Activated CD4-positive, alpha-beta T cell treated with anti-CD3 and anti-CD28 coated beads for 48 hours (primary cell): ENCODE data around the gene LCN1.
"Not testable (repeated sequence)": the region's sequence is repeated elsewhere in the genome, so short reads cannot be mapped to it uniquely, and the experiment has no call there.

Experiments
- DNase-seq: peaks from one replicate; pipeline ENCODE4 v3.0.0-alpha.2; 2020

The LCN1 gene

DNA sequence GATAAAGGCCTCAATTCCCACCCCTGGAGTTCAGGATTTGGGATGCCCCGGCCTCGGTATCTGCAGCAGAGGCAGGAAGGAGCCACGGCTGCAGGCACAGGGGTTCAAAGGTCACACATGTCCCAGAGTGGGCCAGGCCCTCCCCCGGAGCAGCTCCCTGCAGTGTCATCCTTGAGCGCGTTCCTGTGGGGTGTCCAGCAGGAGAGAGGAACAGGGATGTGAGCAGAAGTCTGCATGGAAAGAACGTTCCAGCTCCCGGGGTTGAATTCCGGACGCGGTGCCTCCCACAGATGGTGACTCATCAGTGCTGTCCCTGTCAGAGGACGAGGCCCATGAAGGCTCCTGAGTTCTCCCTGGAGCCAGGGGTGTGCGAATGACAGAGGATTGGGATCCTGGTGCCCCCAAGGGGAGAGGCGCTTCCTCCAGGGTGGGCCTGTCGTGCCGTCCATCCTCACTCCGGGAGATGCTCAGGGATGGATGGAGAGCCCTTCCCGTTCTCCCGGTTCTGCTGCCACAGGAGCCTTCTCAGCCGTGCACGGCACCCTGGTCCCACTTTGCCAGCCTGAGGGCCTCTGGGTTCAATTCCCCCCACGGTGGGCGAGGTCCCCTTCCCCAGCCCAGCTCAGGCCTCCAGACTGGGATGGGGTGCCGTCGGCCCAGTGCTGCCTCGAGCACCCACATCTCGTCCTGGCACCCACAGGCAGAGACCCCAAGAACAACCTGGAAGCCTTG, 3.1 kb downstream of the LCN1 start:
- no peak for DNase-seq

DNA sequence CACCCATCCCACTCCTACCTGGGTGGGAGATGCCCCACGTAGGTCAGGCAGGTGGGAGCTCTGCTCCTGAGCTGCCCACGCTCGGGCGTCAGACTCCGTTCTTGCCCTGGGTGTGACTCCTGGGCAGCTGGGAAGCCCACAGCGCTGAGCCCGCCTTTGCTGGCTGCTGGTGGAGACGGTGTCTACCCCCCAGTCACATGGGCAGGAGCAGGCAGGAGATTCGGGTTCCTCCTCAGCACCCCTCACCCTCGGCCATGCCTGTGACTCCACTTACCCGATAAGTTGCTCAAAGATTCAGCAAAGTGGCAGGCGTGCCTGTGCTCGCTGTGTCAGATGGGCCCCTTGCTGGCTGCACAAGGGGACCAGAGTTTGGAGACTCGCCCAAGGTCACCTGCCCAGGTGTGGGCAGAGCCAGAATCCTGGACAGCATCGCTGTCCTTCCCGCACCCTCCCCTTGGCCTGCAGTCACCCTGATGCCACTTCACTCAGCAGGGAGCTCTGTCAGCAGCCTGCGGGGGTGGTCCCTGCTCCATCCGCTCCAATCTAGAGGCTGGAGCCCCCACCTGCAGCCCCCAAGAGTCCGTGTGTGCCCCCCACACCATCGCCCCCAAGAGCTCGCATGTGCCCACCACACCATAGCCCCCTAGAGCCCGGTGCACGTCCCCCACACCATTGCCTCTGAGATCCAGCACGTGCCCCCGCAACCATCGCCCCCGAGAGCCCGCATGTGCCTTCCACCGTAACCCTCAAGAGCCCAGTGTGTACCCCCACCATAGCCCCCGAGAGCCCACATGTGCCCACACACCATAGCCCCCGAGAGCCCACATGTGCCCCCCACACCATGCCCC, 4.2 kb downstream of the LCN1 start:
- DNase-seq, result no peak

DNA sequence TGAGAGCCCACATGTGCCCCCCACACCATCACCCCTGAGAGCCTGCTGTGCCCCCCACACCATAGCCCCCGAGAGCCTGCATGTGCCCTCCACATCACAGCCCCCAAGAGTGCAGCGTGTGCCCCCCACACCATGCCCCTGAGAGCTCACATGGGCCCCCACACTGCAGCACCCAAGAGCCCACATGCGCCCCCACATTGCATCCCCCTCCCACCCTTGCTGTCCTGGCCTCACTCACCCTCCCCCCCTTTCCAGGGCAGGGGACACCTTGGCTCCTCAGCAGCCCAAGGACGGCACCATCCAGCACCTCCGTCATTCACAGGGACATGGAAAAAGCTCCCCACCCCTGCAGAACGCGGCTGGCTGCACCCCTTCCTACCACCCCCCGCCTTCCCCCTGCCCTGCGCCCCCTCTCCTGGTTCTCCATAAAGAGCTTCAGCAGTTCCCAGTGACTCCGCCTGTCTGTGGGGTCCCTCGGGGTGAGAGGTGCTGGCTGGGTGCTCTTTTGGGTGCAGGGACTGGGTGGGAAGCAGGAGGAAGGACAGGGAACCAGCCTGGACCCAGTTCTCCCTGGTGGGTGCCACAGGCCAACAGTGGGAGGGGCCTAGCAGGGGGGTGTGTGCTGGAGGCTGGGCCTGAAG, 5.0 kb downstream of the LCN1 start:
- no peak for DNase-seq

DNA sequence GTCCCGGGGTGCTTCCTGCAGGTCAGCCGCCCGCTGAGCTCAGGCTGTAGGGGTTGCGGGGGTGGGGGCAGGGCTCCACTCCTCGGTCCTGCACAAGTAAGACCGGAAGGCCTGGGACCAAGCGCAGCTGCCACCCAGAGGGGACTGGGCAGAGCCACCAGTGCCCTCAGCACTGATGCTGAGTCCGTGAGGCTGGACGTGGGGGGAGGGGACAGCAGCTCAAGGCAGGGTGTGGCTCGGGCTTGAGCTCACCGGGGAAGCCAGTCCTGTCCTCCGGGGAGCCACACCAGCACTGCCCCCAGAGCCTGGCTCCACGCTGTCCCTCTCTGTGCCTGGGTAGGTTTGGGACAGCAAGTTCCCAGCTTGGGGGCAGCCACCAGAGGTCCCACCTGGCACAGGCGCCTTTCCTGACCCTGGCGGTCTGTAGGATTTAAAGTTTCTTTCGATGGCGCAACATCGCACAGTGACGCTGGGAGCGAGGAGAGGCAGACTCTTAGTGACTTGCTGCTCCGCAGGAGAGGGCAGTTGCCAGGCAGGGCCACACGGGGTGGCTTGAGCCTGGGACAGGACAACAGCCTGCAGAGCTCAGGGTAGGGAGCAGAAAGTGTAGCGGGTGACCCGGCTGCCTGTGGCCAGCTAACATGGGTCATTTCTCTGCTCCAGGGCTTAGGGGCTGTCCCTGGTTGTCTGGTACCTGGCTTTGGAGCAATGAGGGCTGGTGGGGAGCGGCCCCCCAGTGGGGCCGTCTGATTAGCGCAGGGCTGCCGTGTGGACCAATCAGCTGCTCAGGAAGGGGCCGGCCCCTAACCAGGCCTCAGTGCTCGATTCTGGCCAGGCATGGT, 5.7 kb downstream of the LCN1 start:
- no peak for DNase-seq

DNA sequence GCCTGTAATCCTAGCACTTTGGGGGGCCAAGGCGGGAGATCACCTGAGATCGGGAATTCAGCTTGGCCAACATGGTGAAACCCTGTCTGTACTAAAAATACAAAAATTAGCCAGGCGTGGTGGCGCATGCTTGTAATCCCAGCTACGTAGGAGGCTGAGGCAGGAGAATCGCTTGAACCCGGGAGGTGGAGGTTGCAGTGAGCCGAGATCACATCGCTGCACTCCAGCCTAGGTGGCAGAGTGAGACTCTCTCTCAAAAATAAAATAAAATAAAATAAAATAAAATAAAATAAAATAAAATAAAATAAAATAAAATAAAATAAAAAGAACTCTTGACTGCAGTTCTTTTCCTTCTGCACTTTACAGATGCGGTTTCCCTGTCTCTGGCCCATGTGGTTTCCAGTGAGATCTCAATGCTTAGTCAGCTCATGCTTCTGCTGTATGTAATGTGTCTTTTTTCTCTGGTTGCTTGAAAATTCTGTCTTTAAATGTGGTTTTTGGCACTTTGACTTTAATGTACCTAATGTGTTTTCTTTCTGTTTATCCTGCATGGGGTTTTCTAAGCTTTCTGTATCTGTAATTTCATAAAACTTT, 7.7 kb downstream of the LCN1 start:
- not testable (repeated sequence) for DNase-seq

DNA sequence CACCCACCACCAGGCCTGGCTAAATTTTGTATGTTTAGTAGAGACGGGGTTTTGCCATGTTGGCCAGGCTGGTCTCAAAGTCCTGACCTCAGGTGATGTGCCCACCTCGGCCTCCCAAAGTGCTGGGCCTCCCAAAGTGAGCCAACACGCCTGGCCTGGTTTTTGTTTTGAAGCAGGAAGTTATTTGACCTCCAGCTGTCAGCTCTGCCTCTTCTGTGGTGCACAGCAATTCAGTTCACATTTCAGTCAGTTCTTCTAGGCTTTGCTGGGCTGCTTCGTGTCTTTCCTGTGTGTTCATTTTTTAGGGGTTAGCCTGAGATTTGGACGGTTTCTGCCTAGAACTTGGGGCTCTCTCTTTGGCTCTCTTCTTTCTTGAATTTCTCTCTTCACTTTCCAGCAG, 8.9 kb downstream of the LCN1 start:
- no peak for DNase-seq

DNA sequence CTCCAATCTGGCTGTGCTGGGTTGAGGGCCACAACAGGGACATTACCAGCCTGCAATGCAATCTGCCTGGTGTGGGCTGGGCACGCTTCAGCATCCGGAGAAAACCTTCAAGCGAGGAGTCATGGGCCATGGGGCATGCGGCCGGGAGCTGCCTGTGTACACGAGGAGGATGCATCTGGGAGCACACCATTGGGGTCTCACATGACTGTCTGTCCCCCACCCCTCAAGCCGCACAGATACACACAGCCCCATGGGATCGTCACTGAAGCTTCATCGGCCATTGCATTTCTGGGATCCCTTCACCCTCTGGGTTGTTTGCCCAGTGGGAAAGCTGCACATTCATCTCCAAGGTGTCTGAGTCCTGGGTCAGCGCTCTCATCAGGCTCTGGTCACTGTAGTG, 9.9 kb downstream of the LCN1 start:
- no peak for DNase-seq

DNA sequence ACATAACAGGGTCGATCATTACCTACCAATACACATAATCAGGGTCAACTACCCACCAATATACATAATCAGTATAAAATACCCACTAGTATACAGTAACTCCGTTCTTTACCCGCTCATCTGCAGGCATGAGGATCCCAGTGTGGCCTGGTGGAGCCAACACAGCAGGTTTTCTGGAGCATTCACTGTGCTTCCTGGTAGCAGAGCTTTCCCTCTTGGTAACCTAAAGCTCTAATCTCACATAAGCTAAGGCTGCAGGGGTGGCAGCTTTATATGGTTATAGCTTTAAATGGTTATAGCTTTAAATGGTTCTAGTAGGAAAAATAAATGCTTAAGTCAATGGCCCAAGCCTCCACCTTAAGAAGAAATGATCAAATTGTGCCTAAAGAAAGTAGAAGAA, 11.9 kb downstream of the LCN1 start:
- no peak for DNase-seq

DNA sequence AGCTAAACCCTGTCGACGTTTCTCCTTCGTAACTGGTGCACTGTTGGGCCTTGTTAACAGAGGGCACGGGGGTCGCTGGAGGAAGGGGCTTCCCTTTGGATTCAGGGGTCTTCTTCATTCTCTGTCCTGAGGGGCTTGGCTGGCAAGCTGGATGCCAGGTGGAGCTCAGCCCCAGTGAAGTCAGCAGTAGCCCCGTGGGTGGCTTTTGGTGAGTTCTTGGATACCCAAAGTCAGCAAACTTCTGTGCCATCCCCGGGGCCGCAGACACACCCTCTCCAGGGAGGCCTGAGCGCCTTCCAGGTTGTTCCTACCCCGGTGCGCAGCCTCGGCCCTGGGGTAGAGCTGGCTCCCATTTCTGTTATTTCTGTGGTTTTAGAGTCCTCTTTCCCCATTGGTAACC, 12.4 kb downstream of the LCN1 start:
- no peak for DNase-seq

DNA sequence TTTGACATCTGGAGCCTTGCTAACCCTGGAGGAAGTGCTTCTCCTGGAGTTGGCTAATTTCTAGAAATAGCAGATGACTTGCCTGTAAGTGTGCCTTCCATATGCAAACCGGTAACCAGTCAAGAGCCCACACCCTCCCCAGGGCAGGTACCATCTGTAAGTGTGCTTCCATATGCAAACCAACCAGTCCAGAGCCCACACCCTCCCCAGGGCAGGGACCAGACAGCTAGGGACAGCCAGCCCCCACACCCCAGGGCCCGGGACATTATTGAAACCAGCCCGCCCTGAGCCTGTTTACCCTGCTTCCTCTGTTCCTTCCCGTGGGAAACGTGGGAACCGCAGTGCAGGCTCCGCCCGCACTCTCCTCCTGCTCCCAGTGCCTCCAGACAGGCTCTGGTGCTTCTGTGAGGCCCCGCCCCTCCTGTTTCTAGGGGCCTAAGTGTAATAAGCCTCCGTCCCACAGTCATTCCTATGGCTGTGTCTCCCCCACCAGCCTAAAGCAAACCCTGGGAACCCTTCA, 13.0 kb downstream of the LCN1 start:
- not testable (repeated sequence) for DNase-seq

DNA sequence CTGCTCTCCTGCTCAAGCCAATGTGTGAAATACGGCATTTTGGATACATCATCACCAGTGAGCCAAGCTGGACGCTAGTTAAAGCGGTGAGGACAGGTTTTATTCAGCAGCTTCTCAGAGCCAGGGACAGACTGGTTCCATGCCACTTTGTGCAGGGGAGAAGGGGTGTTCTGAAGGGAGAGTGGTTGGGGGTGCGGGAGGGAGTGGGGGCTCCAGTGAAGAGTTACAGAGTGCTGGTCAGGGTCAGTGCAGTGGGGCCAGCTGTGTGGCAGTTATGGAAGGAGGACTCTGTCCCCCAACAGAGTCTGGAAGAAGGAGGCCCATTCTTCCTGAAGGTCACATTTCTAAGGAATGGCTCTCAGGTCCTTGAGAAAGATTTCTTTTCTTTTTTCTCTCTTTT, 13.6 kb downstream of the LCN1 start:
- DNase-seq, result not testable (repeated sequence)

DNA sequence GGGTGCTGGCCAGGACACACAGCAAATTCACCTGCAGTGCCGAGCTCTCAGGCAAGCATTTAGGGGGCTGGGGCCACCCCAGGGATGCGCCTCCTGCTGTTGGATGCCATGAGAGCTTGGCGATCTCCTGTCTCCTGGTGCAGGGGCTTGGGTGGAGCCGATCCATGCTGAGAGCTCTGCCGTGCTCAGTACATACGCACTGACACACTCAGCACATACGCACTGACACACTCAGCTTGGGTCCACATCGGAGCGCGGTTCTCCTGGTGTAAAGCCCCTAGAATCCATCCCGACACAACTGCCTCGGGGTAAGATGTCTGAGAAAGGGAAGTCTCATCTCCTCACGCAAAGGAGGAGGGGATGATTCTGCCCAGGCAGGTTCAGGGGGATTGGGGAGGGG, 14.4 kb downstream of the LCN1 start:
- not testable (repeated sequence) for DNase-seq

DNA sequence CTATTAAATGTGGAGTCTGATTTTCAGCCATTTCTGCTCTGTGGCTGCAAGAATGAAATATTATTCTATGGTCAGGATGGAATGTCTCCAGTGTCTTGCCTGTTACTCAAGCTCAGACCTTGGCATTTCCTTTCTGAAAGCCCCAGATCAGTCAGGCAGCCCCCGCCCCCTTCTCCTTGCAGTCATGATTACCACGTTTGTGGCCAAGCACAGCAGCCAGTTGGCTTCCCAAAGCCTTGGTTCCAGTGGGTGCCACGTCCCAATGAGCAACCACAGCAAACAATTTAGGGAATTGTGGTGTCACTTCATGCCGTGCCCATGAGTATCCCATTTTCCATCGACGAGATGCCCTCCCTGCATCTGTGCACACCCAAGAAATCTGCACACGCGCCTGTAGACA, 15.0 kb downstream of the LCN1 start:
- DNase-seq, result no peak

DNA sequence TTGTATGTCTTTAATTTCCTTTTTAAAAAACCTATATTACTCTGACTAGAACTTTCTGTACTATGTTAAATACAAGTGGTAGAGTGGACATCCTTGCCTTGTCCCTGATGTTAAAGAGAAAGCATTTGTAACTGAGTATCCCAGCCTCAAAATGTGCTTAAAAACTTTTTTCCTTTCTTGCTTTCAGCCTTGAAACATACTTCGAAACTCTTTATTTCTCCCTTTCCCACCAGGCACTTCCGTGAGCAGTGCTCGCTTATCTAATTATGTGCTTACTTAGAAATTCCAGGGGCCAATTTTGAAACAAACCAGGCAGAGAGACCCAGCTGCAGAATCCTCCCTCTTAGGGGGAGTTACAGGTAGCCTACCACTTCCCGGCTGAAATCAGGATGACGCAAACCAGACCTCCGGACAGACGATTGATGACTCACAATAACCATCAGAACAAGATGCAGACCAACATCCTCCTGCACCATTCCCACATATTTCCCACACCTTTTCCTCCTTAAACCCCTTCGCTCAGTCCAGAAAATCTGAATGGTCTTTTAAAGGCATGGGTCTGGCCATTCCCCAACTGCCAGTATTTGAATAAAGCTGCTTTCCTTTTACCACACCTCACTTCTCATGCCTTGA, 22.1 kb downstream of the LCN1 start:
- not testable (repeated sequence) for DNase-seq

DNA sequence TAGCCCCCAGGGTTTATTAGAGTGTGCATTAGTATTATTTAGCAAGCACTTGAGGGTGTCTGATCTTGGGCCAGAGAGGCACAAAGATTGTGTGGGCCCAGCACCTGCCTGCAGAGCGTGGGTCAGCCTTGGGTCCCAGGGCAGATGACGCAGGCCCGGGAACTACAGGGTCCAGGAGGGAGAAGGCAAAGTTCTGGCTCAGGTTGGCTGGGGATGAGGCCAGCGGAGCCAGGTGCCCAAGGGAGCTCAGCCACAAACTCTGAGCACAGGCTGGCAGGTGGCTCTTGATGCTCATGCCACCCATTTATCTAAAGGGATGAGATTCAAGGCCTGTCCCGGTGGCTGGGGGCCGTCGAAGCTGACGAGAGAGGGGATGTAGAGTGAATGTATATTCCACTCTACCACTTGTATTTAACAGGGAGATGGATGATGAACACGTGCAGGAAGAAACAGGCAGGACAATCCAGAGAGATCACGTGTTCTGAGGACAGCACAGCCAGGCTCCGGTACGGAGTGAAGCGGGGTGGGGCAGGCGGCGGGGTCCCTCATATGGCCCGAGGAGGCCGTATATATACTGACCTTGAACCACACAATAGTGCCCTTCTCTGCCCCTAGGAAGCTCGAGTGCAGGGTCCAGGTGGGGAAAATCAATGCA, 23.9 kb downstream of the LCN1 start:
- DNase-seq, result no peak

DNA sequence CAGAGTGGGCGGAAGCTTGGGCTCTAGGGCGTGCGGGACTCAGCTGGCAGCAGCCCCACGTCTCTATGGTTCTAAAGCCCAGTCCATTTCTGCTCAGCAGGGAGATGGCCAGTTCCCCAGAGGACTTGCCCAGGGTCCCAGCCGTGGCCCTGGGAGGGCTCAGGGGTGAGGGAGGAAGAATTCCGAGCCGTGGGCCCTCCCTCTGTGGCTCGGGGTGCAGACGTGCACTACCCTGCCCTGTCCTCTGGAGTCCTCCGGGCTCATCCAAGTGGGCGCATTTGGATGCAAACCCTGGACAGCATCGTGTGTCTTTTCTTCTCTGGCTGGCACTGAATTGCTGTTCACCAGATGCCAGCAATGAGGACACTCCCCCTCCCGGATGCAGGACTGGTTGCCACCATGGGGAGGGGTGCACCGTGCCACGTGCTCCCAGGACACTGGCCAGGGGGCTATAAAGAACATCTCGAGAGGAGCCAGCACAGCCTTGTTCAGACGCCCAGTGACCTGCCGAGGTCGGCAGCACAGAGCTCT, 24.5 kb downstream of the LCN1 start, which contains the start of gene OBP2A:
OBP2A (plus strand) TSS at position 481 of the 531 bp plus-strand sequence. CDS start 55 bp downstream, outside the sequence.
- not testable (repeated sequence) for DNase-seq

DNA sequence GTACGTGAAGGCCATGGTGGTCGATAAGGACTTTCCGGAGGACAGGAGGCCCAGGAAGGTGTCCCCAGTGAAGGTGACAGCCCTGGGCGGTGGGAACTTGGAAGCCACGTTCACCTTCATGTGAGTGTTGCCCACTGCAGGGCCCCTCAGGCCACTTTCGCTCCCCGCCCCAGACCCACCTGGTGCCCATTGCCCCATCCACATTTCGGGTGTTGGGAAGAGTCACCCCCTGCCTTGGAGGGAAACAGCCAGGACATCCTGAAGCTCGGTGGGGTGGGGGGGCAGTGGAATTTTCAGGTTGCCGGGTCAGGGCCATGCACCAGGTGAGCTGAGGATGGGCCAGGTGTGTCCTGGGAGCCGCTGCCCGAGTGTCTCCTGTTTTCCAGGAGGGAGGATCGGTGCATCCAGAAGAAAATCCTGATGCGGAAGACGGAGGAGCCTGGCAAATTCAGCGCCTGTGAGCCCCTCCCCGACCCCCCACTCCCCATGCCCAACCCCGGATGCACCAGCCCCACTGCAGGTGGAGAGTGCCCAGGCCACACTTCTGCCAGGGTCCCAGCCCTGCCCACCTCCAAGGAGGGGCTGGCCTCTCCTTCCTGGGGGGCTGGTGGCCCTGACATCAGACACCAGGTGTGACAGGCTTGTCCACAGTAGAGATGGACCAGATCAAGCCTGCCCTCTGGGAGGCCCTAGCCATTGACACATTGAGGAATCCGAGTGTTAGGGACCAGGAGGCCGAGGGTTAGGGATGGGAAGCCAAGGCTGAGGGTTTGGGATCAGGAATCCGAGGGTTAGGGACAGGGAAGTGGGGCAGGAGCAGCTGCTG, 25.8 kb downstream of the LCN1 start:
- not testable (repeated sequence) for DNase-seq

DNA sequence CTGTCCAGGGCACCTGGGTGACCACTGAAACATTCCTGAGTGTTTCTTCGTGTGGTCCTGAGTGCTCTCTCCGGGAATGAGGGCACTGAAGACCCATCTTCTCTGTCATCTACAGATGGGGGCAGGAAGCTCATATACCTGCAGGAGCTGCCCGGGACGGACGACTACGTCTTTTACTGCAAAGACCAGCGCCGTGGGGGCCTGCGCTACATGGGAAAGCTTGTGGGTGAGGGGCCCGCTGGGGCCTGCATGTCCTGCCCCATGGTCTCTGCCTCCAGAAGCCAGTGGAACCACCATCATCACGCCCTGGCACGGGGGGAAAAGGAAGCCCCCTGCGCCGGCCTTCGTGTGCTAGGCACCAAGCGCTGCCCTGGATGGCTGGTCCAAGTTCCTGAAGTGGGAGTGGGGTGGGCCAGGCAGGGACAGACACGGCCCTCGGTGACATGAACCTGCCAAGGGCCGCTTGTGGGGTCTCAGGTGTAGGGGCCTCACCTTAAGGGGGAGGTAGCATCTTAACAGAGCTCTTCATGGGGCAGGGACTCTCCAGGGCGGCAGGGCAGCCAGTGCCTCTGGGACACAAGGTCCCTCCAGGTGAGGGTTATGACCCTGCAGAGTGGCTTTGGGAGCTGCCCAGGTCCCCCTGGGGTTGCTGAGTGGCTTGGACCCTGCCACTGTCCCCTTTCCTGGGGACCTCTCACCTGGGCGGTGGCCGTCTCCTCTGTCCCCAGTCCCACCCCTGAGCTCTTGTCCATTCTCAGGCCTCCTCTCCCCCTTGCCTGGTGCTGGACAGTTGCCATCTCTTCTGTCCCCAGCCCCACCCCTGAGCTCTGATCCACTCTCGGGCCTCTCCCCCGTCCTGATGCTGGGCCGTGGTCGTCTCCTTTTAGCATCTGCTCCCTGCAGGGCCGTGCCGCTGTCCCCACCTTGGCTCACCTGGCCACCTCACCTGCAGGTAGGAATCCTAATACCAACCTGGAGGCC, 26.8 kb downstream of the LCN1 start:
- no peak for DNase-seq
